Keratinocyte (primary cell): ENCODE data around the gene PIGX.

Source experiments
- EZH2 ChIP-seq: IDR thresholded peaks from one replicate; pipeline ENCODE4 v1.6.1; 2012; ENCODE audit warnings: inconsistent platforms, mild to moderate bottlenecking, low read length, moderate library complexity
- TF ChIP-seq, protein P1 (sequence below), 3 experiments: IDR thresholded peaks in 1 of 3; conservative IDR thresholded peaks in 1 of 3; optimal IDR thresholded peaks in 1 of 3; 2 replicates in 2 of 3; 3 replicates in 1 of 3; pipeline versions ENCODE3 to v1.5.1; 2011; ENCODE audit warnings: low read length in 3 of 3, mild to moderate bottlenecking in 3 of 3, moderate library complexity in 2 of 3, control low read depth in 1 of 3, inconsistent platforms in 1 of 3; ENCODE audit not compliant: insufficient read depth in 2 of 3; ENCODE audit errors: extremely low read depth in 1 of 3

DNA sequence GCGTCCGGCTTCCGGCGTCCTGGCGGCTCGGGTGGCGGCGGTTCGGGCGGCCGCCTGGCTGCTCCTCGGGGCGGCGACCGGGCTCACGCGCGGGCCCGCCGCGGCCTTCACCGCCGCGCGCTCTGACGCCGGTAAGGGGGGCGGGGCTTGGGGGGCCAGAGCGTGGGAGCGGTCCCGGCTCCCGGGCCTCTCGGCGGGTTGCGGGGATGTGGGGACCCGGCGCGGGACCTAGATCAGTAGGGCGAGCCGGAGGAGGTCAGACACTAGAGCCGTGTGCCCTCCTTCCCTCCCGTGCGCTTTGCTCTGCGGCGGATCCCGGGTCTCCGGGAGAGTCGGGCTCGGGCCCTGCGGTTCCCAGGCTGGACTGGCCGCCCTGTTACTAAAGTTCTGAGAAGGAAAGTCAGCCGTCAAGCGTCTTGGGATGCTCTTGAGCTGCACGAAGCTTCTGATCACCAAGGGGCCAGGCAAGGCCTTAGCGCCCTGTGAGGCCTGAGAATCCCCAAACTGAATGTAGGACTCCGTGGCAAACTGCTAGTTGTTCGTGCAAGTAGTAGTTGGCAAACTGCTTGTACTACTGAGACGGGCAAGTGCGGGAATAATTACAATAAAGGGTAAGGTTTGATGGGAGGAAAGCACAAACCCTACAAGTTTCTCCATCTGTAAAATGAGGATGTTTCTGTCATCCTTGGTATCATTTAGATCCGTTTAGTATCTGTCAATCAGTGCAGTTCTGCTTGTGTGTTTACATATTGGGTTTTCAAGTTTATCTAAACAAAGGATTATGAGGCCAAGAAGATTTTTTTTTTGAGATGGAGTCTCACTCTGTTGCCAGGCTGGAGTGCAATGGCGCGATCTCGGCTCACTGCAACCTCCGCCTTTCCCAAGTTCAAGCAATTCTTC is 587 bp downstream of the PIGX start:
- TF ChIP-seq, protein P1, sequence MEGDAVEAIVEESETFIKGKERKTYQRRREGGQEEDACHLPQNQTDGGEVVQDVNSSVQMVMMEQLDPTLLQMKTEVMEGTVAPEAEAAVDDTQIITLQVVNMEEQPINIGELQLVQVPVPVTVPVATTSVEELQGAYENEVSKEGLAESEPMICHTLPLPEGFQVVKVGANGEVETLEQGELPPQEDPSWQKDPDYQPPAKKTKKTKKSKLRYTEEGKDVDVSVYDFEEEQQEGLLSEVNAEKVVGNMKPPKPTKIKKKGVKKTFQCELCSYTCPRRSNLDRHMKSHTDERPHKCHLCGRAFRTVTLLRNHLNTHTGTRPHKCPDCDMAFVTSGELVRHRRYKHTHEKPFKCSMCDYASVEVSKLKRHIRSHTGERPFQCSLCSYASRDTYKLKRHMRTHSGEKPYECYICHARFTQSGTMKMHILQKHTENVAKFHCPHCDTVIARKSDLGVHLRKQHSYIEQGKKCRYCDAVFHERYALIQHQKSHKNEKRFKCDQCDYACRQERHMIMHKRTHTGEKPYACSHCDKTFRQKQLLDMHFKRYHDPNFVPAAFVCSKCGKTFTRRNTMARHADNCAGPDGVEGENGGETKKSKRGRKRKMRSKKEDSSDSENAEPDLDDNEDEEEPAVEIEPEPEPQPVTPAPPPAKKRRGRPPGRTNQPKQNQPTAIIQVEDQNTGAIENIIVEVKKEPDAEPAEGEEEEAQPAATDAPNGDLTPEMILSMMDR (optimal IDR thresholded peaks at IDR 0.05 in 1 of 3, IDR thresholded peaks at IDR 0.05 in 1 of 3, conservative IDR thresholded peaks at IDR 0.05 in 1 of 3; ENCODE audit: extremely low read depth in 1 of 3, insufficient read depth in 2 of 3, low read length in 3 of 3) = no peak
- no peak for TF ChIP-seq EZH2
